Right lobe of liver (tissue), 4 donors: ENCODE data around the gene CANT1.

Experiments used
- CTCF ChIP-seq, 4 donors: fragments of 200-600 bp in 3 of 4; fragments of 450-650 bp in 1 of 4; IDR thresholded peaks; one replicate each; pipeline versions ENCODE4 v1.5.1 to v1.8.0; 2016 to 2022; ENCODE audit warnings: antibody characterized with exemption in 4 of 4, mild to moderate bottlenecking in 2 of 4
- POLR2A ChIP-seq: fragments of 450-650 bp; IDR thresholded peaks from one replicate; pipeline ENCODE4 v1.6.1; 2017; ENCODE audit warnings: antibody characterized with exemption, mild to moderate bottlenecking
- donor health status: DM: no; HTN: no; CAD: no.
- donor health status: DM: no; HTN: no; CAD: no.
- donor health status: DM: no; HTN: yes; CAD: no.

GRCh38 chr17:78999947-79000395, 9.6 kb downstream of the CANT1 start:
- TF ChIP-seq POLR2A (no peak), CTCF (IDR thresholded peaks at IDR 0.05) (no peak)
